Stimulated activated CD4-positive, alpha-beta T cell treated with anti-CD3 and anti-CD28 coated beads, Interleukin-12 subunit alpha, Interleukin-12 subunit beta, amount 100 ng/mL, for 24 hours (primary cell): ENCODE measurements around the gene EPHA3.

Experiments used
- DNase-seq, 2 experiments: peaks; one replicate each; pipeline ENCODE4 v3.0.0-alpha.2; 2020; ENCODE audit warnings: low read depth in 2 of 2

Gene EPHA3

DNA sequence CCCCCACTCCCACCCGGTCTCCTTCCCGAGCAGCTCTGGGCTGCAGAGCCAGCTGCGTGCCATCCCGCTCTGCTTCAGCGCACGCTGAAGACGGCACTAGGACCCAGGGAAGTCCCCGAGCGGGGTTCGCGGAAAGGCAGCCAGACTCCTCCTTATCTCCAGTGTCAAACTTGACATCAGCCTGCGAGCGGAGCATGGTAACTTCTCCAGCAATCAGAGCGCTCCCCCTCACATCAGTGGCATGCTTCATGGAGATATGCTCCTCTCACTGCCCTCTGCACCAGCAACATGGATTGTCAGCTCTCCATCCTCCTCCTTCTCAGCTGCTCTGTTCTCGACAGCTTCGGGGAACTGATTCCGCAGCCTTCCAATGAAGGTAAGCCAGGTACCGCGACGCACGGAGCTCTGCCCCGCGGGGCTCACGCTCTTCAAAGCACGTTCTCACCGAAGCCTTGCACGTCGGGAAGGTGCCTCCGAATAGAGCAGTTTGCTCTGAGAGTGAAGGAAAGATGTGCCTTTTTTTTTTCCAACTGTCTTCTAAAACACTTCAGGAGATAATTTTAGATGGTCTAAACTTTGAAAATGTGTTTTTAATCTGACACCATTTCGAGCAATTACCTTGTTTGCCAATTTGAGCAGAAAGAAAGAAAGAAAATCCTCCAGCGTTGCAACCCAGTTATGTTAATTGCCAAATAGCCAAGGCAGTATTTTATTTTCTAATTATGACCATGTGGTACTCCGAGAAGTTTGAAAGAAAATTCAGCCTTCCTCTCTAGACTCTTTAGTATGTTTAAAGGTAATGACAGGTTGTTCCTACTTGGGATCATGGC, at the start of gene EPHA3:
Gene EPHA3, plus strand, starts transcription at position 161 of the 830 bp plus-strand sequence. Its CDS starts 128 bp downstream, at position 289.
- DNase-seq: peak in 1 of 2 experiments; percentile 39

DNA sequence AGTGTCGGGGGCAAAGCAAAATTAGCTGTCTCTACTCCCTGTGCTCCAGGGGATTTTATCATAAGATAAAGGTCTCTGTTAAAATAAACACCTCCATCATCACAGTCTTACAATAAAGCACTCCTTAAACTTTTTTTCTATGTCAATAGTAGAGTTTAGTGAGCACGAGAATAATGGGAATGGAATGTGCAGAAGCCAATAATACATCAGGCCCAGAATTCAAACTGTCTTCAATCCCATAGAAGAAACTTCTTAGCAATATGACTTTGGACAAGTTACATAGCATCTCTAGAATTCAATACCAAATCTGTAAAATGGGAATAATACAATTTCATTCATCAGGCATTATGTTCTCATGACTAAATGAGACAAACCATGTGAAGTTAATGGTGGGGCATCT, 49.0 kb upstream of the EPHA3 start:
- DNase-seq: no peak

DNA sequence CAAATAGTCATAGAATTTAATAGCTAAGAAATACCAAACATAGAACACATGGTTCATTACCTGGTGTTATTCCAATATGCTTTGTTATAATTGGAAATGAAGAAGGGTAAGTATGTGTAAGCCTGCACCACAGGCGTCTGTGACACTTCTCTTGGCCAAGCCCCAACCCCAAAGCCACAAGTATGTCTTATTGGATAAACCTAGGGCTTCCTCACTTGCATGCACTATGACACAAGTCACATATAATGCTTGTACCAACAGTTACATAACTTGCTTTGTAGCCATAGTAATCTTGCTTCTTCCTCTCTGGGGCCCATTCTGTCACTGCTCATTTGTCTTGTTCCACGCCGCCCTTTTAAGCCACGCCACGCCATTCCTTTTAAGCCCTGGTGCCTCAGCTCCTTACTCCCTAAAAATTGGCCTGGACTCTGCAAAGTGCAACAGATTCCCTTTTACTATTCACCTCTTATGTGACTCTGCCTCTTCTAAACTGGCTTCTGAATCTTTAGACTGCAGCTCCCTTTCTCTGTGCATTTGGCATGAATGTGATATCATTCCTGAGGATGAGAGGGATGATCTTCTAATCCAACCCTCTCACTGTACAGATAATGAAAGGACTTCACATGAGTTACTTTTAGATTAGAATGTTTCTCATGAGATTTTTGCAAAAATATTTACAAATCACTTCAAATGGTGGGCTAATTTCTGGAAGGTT, 48.1 kb upstream of the EPHA3 start:
- no peak for DNase-seq

DNA sequence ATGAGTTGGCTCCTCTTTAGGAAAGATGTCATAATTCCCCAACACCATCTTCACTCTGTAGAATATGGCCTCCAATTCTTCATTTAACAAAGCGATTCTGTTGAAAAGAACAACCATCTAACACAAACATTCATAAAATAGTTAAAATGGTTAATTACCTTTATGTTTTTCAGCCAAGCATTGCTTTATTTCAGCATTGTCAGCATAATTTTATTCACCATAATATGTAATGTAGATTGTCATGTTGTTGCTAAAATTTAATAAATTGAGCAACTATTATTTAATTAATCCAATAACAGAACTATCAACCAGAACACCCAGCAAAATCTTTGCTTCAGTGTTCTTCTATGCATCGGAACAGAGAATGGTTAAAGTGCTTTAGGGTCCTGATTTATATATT, 46.2 kb upstream of the EPHA3 start:
- DNase-seq: no peak

DNA sequence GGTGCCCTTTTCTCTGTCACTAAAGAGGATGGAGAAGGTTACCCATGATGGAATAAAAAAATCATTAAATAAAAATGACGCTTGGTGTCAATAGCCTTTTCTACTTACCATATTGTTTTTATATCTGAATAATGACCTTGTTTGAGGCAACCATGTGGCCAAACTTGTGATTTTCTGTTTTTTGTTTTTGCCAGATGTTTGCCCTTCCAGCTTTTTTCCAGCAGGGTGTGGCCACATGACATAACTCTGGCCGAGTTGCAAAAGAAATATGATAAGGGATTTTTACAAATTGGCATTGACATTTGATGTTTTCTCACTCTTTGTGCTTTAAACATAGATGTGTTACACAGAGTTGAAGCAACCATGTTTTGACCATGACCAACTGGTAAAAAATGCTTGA, 39.7 kb upstream of the EPHA3 start:
- no peak for DNase-seq

- DNase-seq: no peak
These were observed 34.8 kb upstream of the EPHA3 start for GRCh38 chr3:89072642-89073041.

DNA sequence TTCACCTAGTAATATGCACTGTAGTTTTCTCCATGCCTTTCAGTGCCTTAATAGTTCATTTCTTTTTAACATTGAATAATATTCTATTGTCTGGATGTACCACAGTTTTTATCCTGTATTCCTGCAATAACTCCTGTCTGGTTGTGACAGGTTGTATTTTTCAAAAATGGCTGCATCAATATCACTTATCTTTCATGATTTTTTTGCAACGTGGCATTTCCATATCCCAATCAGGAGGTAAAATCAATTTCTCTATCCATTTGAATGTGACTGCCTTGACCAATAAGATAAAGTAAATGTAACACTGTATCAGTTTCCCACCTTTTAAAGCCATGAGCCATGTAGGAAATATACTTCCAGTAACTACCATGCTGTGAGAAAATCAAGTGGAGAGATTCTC, 27.5 kb upstream of the EPHA3 start:
- DNase-seq: no peak

- DNase-seq: no peak
These were observed 19.6 kb upstream of the EPHA3 start for GRCh38 chr3:89087851-89088250.

DNA sequence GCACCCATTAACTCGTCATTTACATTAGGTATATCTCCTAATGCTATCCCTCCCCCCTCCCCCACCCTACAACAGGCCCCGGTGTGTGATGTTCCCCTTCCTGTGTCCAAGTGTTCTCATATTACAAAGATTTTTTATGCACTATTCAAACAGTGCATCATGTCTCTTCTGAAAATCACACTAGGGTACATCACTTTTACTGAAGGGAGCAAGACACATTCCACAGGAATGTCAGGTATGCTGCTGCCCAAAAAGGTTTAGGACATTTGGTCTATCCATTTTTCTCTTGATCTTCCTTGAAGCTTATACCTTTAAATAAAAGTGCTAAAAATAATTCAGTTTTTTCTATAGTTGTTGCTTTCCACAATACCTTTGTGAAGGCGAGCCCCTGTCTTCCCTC, 9.2 kb upstream of the EPHA3 start:
- no peak for DNase-seq

DNA sequence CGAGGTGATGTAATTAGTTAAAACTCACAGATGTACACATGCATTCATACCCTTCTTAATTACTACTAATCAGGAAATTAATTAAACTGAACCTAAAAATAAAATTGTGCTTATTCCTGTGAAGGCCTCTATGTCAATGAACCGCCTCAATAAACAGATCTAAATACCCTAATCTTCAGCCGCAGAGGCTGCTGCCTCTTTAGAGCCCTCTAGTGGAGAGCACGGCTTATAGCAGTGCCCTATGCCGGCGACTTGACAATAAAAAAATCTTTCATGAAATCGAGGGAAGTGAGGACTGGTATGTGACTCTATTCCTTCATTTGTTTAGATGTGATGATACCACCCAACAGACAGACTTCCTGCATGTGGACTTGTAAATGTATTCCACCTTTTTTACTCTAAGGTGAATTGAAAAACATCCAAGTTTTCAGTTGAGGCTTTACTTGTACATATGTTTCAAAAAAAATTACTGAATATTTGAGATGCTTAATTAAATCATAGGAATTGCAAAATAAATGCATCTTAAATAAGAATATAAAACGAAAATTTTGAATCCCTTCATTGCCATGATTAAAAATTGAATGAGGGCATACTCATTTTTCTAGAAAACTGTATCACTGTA, 8.3 kb upstream of the EPHA3 start:
- DNase-seq: peak in 1 of 2 experiments; percentile 2

DNA sequence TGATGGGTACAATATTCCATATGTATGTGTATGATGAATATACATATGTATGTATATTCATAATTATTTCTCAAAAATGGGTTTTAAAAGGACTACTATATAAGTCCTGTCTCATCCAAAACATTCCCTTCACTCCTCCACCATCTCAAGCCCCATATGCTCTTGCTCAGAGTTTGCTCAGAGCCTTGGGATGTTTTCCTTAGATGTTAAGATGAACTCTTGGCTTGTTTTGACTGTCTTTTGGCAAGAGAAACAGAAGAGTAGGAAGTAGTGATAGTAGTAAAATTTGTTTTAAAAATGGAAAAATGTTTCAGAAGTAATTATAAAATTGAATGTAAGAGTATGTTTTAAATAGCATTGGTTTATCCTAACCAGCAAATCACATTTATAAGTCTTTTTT, 6.2 kb upstream of the EPHA3 start:
- no peak for DNase-seq

DNA sequence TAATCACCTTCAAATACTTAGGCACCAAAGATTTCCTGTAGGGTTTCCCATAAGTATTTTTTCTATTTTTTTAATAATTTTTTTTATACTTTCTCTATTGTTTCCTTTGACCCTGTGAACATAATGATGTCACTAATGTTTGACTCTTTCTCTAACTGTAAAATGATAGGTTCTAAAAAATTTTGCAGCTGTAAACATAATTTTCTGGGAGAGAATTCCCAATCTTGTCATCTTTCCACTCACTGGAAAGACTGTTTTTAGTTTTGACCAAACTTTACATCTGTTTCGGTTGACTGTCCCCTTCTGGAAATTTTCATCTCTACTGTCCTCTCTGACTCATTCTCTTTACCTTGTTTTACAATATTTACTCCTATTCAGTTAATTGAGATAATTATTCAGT, 5.5 kb upstream of the EPHA3 start:
- no peak for DNase-seq

DNA sequence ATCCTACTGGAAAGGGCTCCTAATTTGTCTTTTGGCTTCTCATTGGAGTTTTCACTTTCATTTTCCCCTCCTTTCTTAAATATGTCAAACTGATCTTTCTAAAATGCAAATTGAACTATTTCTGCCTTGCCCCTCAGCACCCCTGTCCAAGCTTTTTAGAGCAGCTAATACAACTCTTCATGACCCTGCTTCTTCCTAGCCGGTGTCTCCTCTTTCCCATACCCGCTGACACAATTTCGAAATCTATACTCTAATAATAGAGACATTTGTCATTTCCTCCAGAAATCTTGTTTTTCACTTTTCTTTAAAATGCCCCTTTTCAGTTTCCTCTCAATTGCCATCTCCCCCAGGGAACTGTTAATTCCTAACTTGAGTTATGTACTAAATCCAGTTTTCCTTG, 2.9 kb upstream of the EPHA3 start:
- no peak for DNase-seq

DNA sequence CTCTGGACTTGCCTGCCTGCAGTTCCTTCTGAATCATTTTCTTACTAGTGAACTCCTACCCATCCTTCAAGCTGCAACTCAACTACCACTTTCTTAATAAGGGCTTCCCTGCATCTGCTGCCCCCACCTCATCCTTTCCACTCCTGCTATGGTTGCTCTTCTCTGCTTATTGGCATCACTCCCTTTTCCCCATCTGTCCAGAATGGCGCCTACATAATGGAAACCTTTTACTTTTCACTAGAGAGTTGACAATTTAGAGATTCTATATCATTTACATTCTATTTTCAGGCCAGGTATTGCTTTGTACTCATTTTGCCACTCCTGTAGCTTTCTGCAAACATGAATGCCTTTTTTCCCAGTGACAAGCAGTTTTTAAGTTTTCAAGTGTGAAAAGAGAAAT, 1.9 kb upstream of the EPHA3 start:
- no peak for DNase-seq

DNA sequence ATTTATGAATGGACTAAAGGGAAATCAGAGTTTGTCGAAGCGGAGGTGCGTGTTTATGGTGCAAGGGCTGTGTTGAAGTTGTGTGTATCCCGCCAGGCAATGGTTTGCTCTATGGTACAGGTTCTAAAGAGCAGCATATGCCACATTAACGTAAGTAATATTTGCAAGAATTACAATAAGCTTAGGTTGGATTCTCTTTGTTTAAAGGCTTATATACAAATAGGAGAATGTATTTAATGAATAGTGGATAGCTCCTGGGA, 800 bp downstream of the EPHA3 start:
- DNase-seq: no peak

GRCh38 chr3:89113344-89113743, 5.9 kb downstream of the EPHA3 start:
- DNase-seq: no peak

- DNase-seq: peak in 1 of 2 experiments; percentile 16
These were observed 6.7 kb downstream of the EPHA3 start for GRCh38 chr3:89113893-89114840.

DNA sequence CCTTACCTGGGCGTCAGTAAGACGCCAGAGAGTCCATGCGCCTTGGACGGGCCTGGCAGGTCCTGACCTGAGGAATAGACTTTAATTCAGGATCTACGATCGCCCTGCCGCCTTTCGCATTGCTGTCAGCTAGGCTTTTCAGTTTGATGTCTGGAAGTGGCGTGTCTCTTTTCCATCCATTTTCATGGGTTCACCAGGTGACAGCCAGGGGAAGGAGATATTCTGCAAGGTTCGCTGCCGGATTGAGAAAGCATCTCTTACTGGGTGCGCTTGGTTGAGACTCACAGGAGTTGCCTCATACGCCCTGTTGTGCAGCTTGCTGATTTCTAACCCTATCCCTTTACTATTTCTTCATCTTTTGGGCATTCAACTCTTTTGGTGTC, 7.4 kb downstream of the EPHA3 start:
- DNase-seq: no peak

GRCh38 chr3:89116476-89116875, 9.1 kb downstream of the EPHA3 start:
- DNase-seq: no peak

- DNase-seq: no peak
These were observed 30.6 kb downstream of the EPHA3 start for GRCh38 chr3:89138048-89138447.

DNA sequence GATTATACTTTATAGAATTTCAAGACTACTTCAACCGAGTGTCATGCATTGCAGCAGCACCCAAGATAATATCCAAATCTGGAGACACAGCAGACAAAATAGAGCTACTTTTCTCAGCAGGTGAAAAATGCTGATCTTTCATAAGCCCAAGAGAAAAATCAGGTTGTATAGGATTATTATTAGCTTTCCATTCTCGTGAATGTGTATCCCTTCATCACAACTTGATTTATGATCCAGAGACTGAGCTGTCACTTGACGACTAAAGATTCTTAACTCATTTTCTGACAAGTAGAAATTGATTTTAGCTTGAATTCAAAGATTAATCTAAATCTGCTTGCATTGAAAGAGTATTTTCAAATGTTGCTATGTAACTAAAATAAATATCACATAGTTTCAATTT, 32.4 kb downstream of the EPHA3 start:
- DNase-seq: no peak

- no peak for DNase-seq
These were observed 36.7 kb downstream of the EPHA3 start for GRCh38 chr3:89144080-89144479.
